GM12874 (cell line): ENCODE data around the gene C16orf95.

Source experiments
- TF ChIP-seq, protein P1 (sequence below): IDR thresholded peaks from 2 replicates; pipeline ENCODE4 v1.5.1; 2011; ENCODE audit warnings: low read depth, mild to moderate bottlenecking, control low read depth, low read length, moderate library complexity; ENCODE audit not compliant: insufficient read depth

C16orf95 gene

DNA sequence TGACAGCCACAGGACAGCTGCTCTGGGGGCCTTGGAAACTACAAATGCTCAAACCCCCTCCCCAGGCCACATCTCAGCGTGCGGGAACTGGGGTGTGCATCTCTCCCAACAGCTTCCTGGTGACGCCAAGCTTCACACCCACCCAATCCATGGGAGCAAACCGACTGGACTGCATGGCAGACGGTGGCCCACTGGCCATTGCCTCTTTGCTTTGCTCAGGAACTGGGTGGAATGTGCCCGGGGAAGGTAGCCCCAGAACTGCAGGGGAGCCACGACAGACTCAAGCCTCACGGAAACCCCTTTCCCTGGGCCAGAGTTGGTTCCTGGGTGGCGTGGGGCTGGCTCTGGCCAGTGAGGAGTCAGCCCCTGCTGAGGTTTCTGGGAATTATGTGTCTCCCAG lies 5.2 kb upstream of the C16orf95 start:
- TF ChIP-seq, protein P1, sequence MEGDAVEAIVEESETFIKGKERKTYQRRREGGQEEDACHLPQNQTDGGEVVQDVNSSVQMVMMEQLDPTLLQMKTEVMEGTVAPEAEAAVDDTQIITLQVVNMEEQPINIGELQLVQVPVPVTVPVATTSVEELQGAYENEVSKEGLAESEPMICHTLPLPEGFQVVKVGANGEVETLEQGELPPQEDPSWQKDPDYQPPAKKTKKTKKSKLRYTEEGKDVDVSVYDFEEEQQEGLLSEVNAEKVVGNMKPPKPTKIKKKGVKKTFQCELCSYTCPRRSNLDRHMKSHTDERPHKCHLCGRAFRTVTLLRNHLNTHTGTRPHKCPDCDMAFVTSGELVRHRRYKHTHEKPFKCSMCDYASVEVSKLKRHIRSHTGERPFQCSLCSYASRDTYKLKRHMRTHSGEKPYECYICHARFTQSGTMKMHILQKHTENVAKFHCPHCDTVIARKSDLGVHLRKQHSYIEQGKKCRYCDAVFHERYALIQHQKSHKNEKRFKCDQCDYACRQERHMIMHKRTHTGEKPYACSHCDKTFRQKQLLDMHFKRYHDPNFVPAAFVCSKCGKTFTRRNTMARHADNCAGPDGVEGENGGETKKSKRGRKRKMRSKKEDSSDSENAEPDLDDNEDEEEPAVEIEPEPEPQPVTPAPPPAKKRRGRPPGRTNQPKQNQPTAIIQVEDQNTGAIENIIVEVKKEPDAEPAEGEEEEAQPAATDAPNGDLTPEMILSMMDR: no peak

DNA sequence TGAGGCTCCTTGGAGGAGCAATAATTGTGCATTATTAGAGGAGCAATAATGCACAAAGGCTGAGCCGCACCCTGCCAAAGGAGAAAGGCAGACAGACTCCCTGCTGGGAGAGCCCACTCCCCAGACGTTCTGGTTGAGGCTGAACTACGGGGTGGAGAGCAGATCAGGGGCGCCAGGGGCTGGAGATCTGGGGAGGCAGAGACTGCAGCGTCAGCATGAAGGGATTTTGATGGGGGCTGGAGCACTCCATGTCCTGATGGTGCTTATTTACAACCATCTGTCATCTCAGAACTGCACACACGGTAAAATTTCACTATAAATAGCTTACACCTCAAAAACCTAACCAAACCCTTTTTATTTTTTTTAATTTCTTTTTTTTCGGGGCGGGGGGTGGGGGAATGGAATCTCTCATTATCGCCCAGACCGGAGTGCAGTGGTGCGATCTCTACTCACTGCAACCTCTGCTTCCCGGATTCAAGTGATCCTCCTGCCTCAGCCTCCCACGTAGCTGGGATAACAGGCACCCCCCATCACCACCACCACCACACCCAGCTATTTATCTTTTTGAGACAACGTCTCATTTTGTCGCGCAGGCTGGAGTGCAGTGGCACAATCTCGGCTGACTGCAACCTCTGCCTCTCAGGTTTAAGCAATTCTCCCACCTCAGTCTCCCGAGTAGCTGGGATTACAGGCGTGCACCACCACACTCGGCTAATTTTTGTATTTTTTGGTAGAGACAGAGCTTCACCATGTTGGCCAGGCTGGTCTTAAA lies 4.3 kb upstream of the C16orf95 start:
- TF ChIP-seq, protein P1: no peak

DNA sequence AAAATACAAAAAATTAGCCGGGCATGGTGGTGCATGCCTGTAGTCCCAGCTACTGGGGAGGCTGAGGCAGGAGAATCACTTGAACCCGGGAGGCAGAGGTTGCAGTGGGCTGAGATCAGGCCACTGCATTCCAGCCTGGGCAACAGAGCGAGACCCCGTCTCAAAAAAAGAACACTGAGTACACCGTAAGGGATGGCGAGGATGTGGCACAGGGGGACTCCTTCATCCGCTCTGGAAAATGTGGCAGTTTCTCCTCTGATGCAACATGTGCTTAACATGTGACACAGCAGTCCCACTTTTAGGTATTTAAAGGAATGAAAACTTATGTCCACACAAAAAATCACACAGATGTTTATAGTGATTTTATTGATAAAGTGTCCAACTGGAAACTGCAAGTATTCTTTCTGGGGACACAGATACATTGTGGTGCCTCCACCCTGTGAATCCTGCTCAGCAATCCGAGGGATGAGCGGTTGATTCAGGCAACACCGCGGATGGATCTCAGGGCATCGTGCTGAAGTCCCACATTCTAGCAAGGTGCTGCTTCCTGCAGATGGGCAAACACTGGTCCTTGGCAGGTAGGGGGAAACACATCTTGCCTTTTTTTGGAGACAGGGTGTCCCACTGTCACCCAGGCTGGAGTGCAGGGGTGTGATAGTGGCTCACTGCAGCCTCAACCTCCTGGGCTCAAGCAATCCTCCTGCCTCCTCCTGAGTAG lies 3.5 kb upstream of the C16orf95 start:
- TF ChIP-seq, protein P1: no peak

DNA sequence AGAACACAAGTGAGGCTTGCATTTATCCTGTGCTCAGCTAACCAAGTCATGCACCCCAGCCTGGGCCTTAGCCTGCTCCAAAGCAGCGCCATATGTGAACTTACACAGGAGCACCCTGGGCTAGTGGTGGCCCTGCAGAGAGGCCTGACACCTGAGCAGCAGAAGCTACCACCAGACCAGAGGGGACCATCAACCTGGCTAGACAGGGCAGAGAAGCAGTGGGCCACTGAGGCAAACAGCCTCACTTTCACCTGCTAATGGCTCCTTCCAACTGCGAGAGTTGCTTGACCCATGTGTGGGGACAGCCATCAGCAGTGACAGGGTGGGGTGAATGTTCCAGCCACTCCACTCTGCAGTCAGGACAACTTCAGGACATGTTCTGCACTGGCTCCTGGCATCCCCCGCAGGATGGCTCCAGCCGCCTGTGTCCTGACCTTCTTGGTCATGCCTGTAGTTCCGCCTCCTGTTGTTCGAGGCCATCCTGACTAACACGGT lies 2.9 kb upstream of the C16orf95 start:
- TF ChIP-seq, protein P1: no peak

GRCh38 chr16:87319011-87319410 lies 1.8 kb upstream of the C16orf95 start:
- TF ChIP-seq, protein P1: no peak

DNA sequence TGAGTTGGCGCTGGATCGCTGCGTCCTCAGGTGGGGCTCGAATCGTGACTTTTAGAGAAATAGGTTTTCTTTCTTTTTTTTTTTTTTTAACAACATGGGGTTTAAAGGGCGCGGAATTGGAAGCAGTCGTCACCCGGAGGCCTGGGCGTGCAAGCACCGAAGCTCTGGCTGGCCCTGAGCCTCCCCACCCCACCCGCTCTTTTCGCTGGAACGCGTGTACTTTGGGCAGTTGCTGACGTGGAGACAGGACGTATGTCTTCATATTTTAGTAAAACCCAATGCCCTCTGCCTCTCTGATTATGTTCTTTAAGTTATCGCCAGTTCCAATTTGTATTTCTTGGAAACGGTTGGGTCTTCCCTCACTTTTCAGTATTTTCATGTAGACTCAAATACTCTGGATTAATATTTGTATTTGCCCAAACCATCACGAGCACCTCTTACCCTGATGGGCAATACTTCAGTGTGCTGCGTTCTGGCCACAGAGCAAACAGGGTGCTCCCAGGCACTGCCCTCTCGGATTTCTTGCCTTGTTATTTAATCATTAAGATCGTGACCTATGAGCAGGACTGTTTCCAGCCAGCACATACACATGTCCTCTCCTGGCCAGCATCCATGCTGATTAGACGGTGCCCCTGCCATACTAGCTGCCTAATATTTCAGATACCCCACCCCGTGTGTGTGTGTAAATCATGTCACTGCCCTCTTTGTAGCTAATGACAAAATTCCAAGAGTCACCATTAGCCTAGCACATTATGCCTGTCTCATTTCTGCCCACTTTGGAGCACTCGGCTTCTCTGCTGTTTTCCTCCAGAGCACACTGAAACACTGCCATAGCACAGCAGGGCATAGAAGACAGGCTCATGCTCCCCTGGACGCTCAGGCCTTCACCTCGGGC lies 805 bp upstream of the C16orf95 start:
- TF ChIP-seq, protein P1: no peak
